ENCODE data around the gene ECEL1. TPM values are rescaled to one million over a fixed set of nuclear protein-coding genes. Genes with fewer than 3 reads are reported as not detected.
"Not testable (repeated sequence)": the region's sequence is repeated elsewhere in the genome, so short reads cannot be mapped to it uniquely, and the experiment has no call there.

The ECEL1 gene, protein sequence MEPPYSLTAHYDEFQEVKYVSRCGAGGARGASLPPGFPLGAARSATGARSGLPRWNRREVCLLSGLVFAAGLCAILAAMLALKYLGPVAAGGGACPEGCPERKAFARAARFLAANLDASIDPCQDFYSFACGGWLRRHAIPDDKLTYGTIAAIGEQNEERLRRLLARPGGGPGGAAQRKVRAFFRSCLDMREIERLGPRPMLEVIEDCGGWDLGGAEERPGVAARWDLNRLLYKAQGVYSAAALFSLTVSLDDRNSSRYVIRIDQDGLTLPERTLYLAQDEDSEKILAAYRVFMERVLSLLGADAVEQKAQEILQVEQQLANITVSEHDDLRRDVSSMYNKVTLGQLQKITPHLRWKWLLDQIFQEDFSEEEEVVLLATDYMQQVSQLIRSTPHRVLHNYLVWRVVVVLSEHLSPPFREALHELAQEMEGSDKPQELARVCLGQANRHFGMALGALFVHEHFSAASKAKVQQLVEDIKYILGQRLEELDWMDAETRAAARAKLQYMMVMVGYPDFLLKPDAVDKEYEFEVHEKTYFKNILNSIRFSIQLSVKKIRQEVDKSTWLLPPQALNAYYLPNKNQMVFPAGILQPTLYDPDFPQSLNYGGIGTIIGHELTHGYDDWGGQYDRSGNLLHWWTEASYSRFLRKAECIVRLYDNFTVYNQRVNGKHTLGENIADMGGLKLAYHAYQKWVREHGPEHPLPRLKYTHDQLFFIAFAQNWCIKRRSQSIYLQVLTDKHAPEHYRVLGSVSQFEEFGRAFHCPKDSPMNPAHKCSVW
- not detected in 2 replicates for total RNA-seq (2014; rRNA removed; shearing (Covaris generic); ENCODE audit: low replicate concordance)

DNA sequence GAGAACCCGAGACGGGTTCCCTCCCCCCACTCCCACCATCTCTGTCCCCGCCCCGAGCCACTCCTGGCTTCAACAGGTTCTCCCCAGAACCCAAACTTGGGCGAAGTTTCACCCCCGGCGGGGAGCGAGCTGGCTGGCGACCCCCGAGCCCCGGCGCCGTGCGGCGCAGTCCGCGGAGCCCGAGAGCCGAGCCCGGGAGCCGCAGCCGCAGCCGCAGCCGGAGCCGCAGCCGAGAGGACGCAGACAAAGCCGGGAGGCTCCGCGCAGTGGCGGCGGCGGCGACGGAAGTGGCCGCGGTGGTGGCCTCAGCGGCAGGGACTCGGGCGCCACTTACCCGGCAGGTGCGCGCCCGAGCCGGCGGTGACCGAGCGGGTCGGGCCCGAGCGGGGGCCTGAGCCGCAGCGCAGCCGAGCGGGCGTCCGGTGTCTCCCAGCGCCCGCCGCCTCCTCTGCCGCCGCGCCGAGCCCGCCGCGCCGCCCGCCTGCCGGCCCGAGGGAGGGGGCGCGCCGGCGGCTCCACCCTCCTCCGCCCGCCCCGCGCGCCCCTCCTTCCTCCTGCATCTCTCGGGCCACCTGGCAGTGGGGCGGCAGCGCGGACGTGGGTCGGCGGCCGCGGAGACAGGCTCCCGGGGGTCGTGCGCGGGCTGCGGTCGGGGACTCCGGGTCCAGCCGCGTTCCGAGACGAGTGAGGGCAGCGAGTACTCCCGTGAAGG is at the start of gene ECEL1:
TSS of gene ECEL1 (minus strand) at position 450 of the 712 bp plus-strand sequence. CDS start 1,181 bp downstream, outside the sequence.
- Histone ChIP-seq H3K4me1 (ENCODE audit: low read length) (no peaks in the 10 kb centered on the region), H3K9ac (ENCODE audit: low read length) (no peak within 1 kb of the TSS), H3K27me3 (ENCODE audit: low read length) (no peaks in the 10 kb centered on the region), H3K36me3 (ENCODE audit: insufficient read depth, low read length) (no peaks in the 10 kb centered on the region), H3K9me3 (ENCODE audit: low read length) (no peaks in the 10 kb centered on the region), H3K9me2 (replicated peaks; ENCODE audit: insufficient read depth, low read length) (no peaks in the 10 kb centered on the region), H3K4me2 (ENCODE audit: low read depth, low read length, poor library complexity, severe bottlenecking) (no peak within 1 kb of the TSS), H4K20me1 (ENCODE audit: insufficient read depth, low read depth, low read length) (no peaks in the 10 kb centered on the region), H2AFZ (ENCODE audit: low read length) (no peak within 1 kb of the TSS), H3K27ac (ENCODE audit: low read length) (no peak within 1 kb of the TSS), H3K4me3 (ENCODE audit: low read length) (no peak within 1 kb of the TSS), H3K79me2 (ENCODE audit: low read length) (no peaks in the 10 kb centered on the region)
- DNase-seq, result no peak

DNA sequence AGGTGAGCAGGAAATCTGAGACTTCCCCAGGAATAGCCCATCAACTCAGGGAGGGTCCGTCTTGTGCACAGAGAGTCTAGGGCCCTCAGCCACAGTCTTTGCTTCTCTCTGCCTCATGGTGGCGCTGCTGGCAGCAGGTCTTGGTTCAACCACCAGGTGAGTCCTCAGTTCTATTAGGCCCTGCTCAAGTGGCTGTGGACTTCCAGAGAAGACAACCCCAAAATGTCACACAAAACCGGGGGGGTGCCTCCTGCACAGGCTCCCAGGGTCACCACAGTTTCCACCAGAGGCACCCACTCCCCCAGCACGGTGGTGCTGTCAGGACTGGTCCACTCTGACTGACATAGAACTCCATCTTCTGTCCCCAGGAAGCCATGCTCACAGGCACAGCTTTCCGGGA is 49.4 kb upstream of the ECEL1 start:
- Histone ChIP-seq H3K9ac (ENCODE audit: low read length) (no peak overlapping the region), H3K4me2 (ENCODE audit: low read depth, low read length, poor library complexity, severe bottlenecking) (no peak overlapping the region), H3K36me3 (ENCODE audit: insufficient read depth, low read length) (no peaks in the 10 kb centered on the region; the same call in 1 of the 2 replicates), H3K27ac (ENCODE audit: low read length) (no peak overlapping the region), H3K9me3 (ENCODE audit: low read length) (peaks cover 7% of the 10 kb centered on the region), H3K9me2 (replicated peaks; ENCODE audit: insufficient read depth, low read length) (no peaks in the 10 kb centered on the region), H4K20me1 (ENCODE audit: insufficient read depth, low read depth, low read length) (peaks cover 43% of the 10 kb centered on the region; the same call in 1 of the 2 replicates), H2AFZ (ENCODE audit: low read length) (no peak overlapping the region), H3K79me2 (ENCODE audit: low read length) (no peaks in the 10 kb centered on the region), H3K27me3 (ENCODE audit: low read length) (peaks cover 5% of the 10 kb centered on the region; the same call in 1 of the 2 replicates), H3K4me3 (ENCODE audit: low read length) (no peak overlapping the region), H3K4me1 (ENCODE audit: low read length) (peaks cover 13% of the 10 kb centered on the region)
- peak; percentile 82 for DNase-seq

- H3K9me3 ChIP-seq (ENCODE audit: low read length), result peaks cover 7% of the 10 kb centered on the region
- H3K27ac ChIP-seq (ENCODE audit: low read length), result no peak overlapping the region
- DNase-seq, result no peak
- H3K27me3 ChIP-seq (ENCODE audit: low read length), result peaks cover 5% of the 10 kb centered on the region; the same call in 1 of the 2 replicates
- H3K9ac ChIP-seq (ENCODE audit: low read length), result no peak overlapping the region
- no peaks in the 10 kb centered on the region; the same call in 1 of the 2 replicates for H3K36me3 ChIP-seq (ENCODE audit: insufficient read depth, low read length)
- H3K4me3 ChIP-seq (ENCODE audit: low read length), result no peak overlapping the region
- peaks cover 36% of the 10 kb centered on the region; the same call in 1 of the 2 replicates for H4K20me1 ChIP-seq (ENCODE audit: insufficient read depth, low read depth, low read length)
- H3K79me2 ChIP-seq (ENCODE audit: low read length), result no peaks in the 10 kb centered on the region
- H3K4me1 ChIP-seq (ENCODE audit: low read length), result peaks cover 16% of the 10 kb centered on the region
- no peak overlapping the region for H3K4me2 ChIP-seq (ENCODE audit: low read depth, low read length, poor library complexity, severe bottlenecking)
- H2AFZ ChIP-seq (ENCODE audit: low read length), result no peak overlapping the region
- H3K9me2 ChIP-seq (replicated peaks; ENCODE audit: insufficient read depth, low read length), result no peaks in the 10 kb centered on the region
Observed at GRCh38 chr2:232535761-232536530, 48.3 kb upstream of the ECEL1 start.

DNA sequence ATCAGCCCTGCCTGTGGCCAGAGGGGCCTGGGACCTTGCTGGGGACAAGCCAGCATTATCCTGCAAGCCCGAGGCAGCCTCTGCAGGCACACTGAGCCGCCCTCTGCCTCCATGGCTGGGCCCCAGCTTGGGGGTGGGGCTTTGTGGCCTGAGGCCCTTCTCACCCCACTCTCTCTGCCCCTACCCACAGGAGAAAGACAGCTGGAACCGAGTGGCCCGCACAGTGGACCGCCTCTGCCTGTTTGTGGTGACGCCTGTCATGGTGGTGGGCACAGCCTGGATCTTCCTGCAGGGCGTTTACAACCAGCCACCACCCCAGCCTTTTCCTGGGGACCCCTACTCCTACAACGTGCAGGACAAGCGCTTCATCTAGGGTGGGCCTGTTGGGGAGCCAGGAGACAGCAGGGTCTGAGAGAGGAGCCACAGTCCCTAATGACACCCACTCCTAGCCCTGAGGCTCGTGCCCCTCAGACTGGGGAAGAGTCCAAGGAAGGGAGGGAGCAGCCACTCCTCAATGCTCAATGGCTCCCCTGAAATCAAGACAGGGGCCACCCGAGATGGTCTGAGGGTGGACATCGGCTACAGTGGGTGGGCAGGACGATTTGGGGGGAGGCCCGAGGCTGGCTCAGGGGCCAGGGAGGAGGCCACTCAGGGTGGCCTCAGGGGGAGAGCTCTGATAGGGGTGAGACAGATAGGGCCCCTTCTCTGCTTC is 47.5 kb upstream of the ECEL1 start:
- Histone ChIP-seq H3K27ac (ENCODE audit: low read length) (no peak overlapping the region), H4K20me1 (ENCODE audit: insufficient read depth, low read depth, low read length) (peaks cover 36% of the 10 kb centered on the region; the same call in 1 of the 2 replicates), H3K9me3 (ENCODE audit: low read length) (peaks cover 7% of the 10 kb centered on the region), H3K79me2 (ENCODE audit: low read length) (no peaks in the 10 kb centered on the region), H3K27me3 (ENCODE audit: low read length) (peaks cover 5% of the 10 kb centered on the region; the same call in 1 of the 2 replicates), H3K4me2 (ENCODE audit: low read depth, low read length, poor library complexity, severe bottlenecking) (no peak overlapping the region), H3K36me3 (ENCODE audit: insufficient read depth, low read length) (no peaks in the 10 kb centered on the region; the same call in 1 of the 2 replicates), H3K9me2 (replicated peaks; ENCODE audit: insufficient read depth, low read length) (no peaks in the 10 kb centered on the region), H2AFZ (ENCODE audit: low read length) (no peak overlapping the region), H3K9ac (ENCODE audit: low read length) (no peak overlapping the region), H3K4me1 (ENCODE audit: low read length) (peaks cover 16% of the 10 kb centered on the region), H3K4me3 (ENCODE audit: low read length) (no peak overlapping the region)
- DNase-seq, result no peak

DNA sequence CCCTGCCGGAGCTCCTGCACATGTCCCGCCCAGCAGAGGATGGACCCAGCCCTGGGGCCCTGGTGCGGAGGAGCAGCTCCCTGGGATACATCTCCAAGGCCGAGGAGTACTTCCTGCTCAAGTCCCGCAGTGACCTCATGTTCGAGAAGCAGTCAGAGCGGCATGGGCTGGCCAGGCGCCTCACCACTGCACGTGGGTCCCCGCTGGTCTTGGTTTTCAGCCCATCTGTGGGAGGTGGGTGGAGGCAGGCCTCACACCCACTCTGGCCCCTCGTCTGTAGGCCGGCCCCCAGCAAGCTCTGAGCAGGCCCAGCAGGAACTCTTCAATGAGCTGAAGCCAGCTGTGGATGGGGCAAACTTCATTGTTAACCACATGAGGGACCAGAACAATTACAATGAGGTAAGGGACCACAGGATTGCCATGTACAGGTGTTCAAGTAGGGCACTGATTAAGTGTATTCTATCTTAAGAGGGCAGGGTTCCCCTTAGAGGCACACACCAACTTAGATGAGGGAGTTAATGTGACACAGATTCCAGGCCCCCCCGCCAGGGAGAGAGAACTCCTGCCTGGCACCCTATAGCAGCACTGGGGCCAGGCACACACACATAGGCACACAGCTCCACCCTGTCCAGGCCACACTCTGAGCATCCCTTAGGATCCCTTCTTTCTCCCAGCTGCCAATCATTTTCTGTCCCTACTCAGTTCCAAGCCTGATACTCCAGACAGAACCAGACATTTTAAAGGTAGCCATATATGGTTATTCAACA is 46.5 kb upstream of the ECEL1 start:
- H3K4me1 ChIP-seq (ENCODE audit: low read length), result peaks cover 16% of the 10 kb centered on the region
- H3K79me2 ChIP-seq (ENCODE audit: low read length), result no peaks in the 10 kb centered on the region
- no peak overlapping the region for H3K4me2 ChIP-seq (ENCODE audit: low read depth, low read length, poor library complexity, severe bottlenecking)
- peaks cover 5% of the 10 kb centered on the region; the same call in 1 of the 2 replicates for H3K27me3 ChIP-seq (ENCODE audit: low read length)
- H2AFZ ChIP-seq (ENCODE audit: low read length), result no peak overlapping the region
- H3K9me2 ChIP-seq (replicated peaks; ENCODE audit: insufficient read depth, low read length), result no peaks in the 10 kb centered on the region
- DNase-seq, result no peak
- no peak overlapping the region for H3K4me3 ChIP-seq (ENCODE audit: low read length)
- H4K20me1 ChIP-seq (ENCODE audit: insufficient read depth, low read depth, low read length), result peaks cover 29% of the 10 kb centered on the region; the same call in 1 of the 2 replicates
- peaks cover 7% of the 10 kb centered on the region for H3K9me3 ChIP-seq (ENCODE audit: low read length)
- H3K36me3 ChIP-seq (ENCODE audit: insufficient read depth, low read length), result no peaks in the 10 kb centered on the region; the same call in 1 of the 2 replicates
- H3K9ac ChIP-seq (ENCODE audit: low read length), result no peak overlapping the region
- no peak overlapping the region for H3K27ac ChIP-seq (ENCODE audit: low read length)

- not testable (repeated sequence) for H3K79me2 ChIP-seq (ENCODE audit: low read length); DNase-seq; H3K9me3 ChIP-seq (ENCODE audit: low read length); H3K27ac ChIP-seq (ENCODE audit: low read length); H3K9ac ChIP-seq (ENCODE audit: low read length); H3K36me3 ChIP-seq (ENCODE audit: insufficient read depth, low read length); H3K9me2 ChIP-seq (replicated peaks; ENCODE audit: insufficient read depth, low read length); H3K27me3 ChIP-seq (ENCODE audit: low read length); H3K4me3 ChIP-seq (ENCODE audit: low read length); H2AFZ ChIP-seq (ENCODE audit: low read length)
- H3K4me1 ChIP-seq (ENCODE audit: low read length), result peaks cover 16% of the 10 kb centered on the region
- peak overlapping the region; percentile 27 for H3K4me2 ChIP-seq (ENCODE audit: low read depth, low read length, poor library complexity, severe bottlenecking)
- H4K20me1 ChIP-seq (ENCODE audit: insufficient read depth, low read depth, low read length), result peaks cover 21% of the 10 kb centered on the region; the same call in 1 of the 2 replicates
Observed at GRCh38 chr2:232532821-232533220, 45.2 kb upstream of the ECEL1 start.

Data from Karpas-422 (cell line).